Measurements from ENCODE around the gene NIF3L1.

Gene NIF3L1

GRCh38 chr2:200847939-200848338 is 41.2 kb upstream of the NIF3L1 start:
- H3K4me3 ChIP-seq (ENCODE audit: low read depth, low read length), result no peak overlapping the region
- TF ChIP-seq CTCF (IDR thresholded peaks at IDR 0.05; ENCODE audit: low read depth, low read length), result no peak

GRCh38 chr2:200850512-200851256 is 38.5 kb upstream of the NIF3L1 start:
- H3K4me3 ChIP-seq (ENCODE audit: low read depth, low read length), result no peak overlapping the region
- TF ChIP-seq CTCF (IDR thresholded peaks at IDR 0.05; ENCODE audit: low read depth, low read length), result no peak

GRCh38 chr2:200851398-200852248 is 37.5 kb upstream of the NIF3L1 start:
- no peak overlapping the region for H3K4me3 ChIP-seq (ENCODE audit: low read depth, low read length)
- TF ChIP-seq CTCF (IDR thresholded peaks at IDR 0.05; ENCODE audit: low read depth, low read length), result no peak

- H3K4me3 ChIP-seq (ENCODE audit: low read depth, low read length), result no peak overlapping the region
- TF ChIP-seq CTCF (IDR thresholded peaks at IDR 0.05; ENCODE audit: low read depth, low read length), result no peak
These were observed 36.6 kb upstream of the NIF3L1 start for GRCh38 chr2:200852605-200853004.

- TF ChIP-seq CTCF (IDR thresholded peaks at IDR 0.05; ENCODE audit: low read depth, low read length), result no peak
These were observed 32.4 kb upstream of the NIF3L1 start for GRCh38 chr2:200856806-200857205.

GRCh38 chr2:200860092-200860795 is 28.9 kb upstream of the NIF3L1 start:
- TF ChIP-seq CTCF (IDR thresholded peaks at IDR 0.05; ENCODE audit: low read depth, low read length), result no peak
- no peak overlapping the region for H3K4me3 ChIP-seq (ENCODE audit: low read depth, low read length)

More at GRCh38 chr2:200856806-200857205, 32.4 kb upstream of the NIF3L1 start:
- no peak overlapping the region for H3K4me3 ChIP-seq (ENCODE audit: low read depth, low read length)
